ENCODE measurements around the gene DPYD.
A peak's percentile ranks its signal among the peaks of the same experiment; 100 is the strongest.

Gene DPYD

GRCh38 chr1:97533358-97533757 lies 387.5 kb downstream of the DPYD start:
- no peak for TF ChIP-seq CTCF (IDR thresholded peaks at IDR 0.05; ENCODE audit: insufficient read depth, missing control alignments)
- peak; percentile 75 for FAIRE-seq
- no peak for DNase-seq (ENCODE audit: insufficient read length, low spot score)

- DNase-seq (ENCODE audit: insufficient read length, low spot score) (no peak), FAIRE-seq (no peak)
- TF ChIP-seq CTCF (IDR thresholded peaks at IDR 0.05; ENCODE audit: insufficient read depth, missing control alignments): no peak
These were observed 391.2 kb downstream of the DPYD start for GRCh38 chr1:97529600-97529999.

GRCh38 chr1:97524211-97524610 lies 396.6 kb downstream of the DPYD start:
- TF ChIP-seq CTCF (IDR thresholded peaks at IDR 0.05; ENCODE audit: insufficient read depth, missing control alignments): no peak
- FAIRE-seq: no peak
- DNase-seq (ENCODE audit: insufficient read length, low spot score): no peak

GRCh38 chr1:97516588-97516987 lies 404.2 kb downstream of the DPYD start:
- no peak for DNase-seq (ENCODE audit: insufficient read length, low spot score)
- no peak for FAIRE-seq
- TF ChIP-seq CTCF (IDR thresholded peaks at IDR 0.05; ENCODE audit: insufficient read depth, missing control alignments): no peak

- FAIRE-seq (no peak), DNase-seq (ENCODE audit: insufficient read length, low spot score) (no peak)
- TF ChIP-seq CTCF (IDR thresholded peaks at IDR 0.05; ENCODE audit: insufficient read depth, missing control alignments): no peak
These were observed 412.1 kb downstream of the DPYD start for GRCh38 chr1:97508653-97509218.

- DNase-seq (ENCODE audit: insufficient read length, low spot score) (no peak), FAIRE-seq (no peak)
- TF ChIP-seq CTCF (IDR thresholded peaks at IDR 0.05; ENCODE audit: insufficient read depth, missing control alignments): no peak
These were observed 413.0 kb downstream of the DPYD start for GRCh38 chr1:97507863-97508262.

- DNase-seq (ENCODE audit: insufficient read length, low spot score) (no peak), FAIRE-seq (no peak)
- no peak for TF ChIP-seq CTCF (IDR thresholded peaks at IDR 0.05; ENCODE audit: insufficient read depth, missing control alignments)
These were observed 414.5 kb downstream of the DPYD start for GRCh38 chr1:97506368-97506767.
